BLaER1 treated with 17β-estradiol and CSF1 and Interleukin-3, amounts not matched to agents 10 nM and 100 nM (cell line): ENCODE data around the gene CD9.

Experiments used
- H3K27ac ChIP-seq, 11 experiments: shearing (Covaris generic); formaldehyde crosslinking; 2 replicates each; pipeline ENCODE4 v1.8.1; 2022
- H3K27me3 ChIP-seq, 11 experiments: shearing (Covaris generic); formaldehyde crosslinking; 2 replicates each; pipeline ENCODE4 v1.8.1; 2022
- H3K36me3 ChIP-seq, 11 experiments: shearing (Covaris generic); formaldehyde crosslinking; 2 replicates each; pipeline ENCODE4 v1.8.1; 2022
- H3K4me1 ChIP-seq, 10 experiments: shearing (Covaris generic); formaldehyde crosslinking; 2 replicates each; pipeline ENCODE4 v1.8.1; 2022
- H3K4me2 ChIP-seq, 11 experiments: shearing (Covaris generic); formaldehyde crosslinking; 2 replicates each; pipeline ENCODE4 v1.8.1; 2022
- H3K4me3 ChIP-seq, 10 experiments: shearing (Covaris generic); formaldehyde crosslinking; 2 replicates each; pipeline ENCODE4 v1.8.1; 2022
- H3K9ac ChIP-seq, 11 experiments: shearing (Covaris generic); formaldehyde crosslinking; 2 replicates each; pipeline ENCODE4 v1.8.1; 2022
- H3K9me3 ChIP-seq, 11 experiments: shearing (Covaris generic); formaldehyde crosslinking; replicated peaks in 1 of 11; 2 replicates each; pipeline ENCODE4 v1.8.1; 2022
- H4K20me1 ChIP-seq, 11 experiments: shearing (Covaris generic); formaldehyde crosslinking; 2 replicates each; pipeline ENCODE4 v1.8.1; 2022
- Cebpa-rat ChIP-seq, 11 experiments: shearing (Covaris generic); IDR thresholded peaks; 2 replicates each; pipeline ENCODE4 v1.8.1; 2022

CD9 gene

DNA sequence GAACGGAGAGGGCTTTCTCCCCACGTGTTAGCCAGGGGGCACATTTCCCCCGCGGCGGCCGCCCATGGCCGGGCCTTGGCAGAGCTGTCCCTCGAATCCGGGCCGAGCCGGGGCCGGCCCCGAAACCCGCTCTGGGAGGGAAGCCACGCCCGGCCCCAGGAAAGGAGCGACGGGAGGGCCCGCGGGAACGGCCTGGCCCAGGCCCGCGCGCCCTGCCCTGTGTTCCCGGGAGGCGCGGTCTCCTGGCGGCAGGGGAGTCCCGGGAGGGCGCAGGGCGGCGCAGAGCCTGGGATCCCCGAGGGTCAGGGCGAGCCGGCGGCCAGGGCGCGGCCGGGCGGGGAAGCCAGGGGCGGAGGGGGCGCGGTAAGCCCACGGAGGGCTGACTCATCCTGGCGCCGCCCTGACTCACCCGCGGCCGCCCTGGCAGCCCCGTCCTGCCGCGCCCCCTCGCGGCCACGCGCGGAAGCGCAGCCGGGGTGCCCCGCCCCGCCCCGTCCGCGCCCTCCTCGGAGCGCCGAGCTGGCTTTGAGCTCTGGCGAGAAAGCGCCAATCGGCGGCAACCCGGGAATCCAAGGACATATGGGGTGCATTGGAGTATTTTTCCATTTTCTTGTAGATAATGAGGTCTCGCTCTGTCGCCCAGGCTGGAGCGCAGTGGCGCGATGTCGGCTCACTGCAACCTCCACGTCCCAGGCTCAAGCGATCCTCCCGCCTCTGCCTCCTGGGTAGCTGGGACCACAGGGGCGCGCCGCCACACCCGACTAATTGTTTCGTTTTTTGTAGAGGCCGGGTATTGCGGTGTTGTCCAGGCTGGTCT, 78.4 kb downstream of the CD9 start:
- Histone ChIP-seq H3K9ac (peak overlapping the region; percentile 81 to 92 (median 87)), H3K27ac (peak overlapping the region; percentile 80 to 91 (median 88)), H3K36me3 (no peaks in the 10 kb centered on the region), H3K9me3 (no peaks in the 10 kb centered on the region), H4K20me1 (no peaks in the 10 kb centered on the region), H3K4me2 (peak overlapping the region; percentile 88 to 99 (median 96)), H3K4me3 (peak overlapping the region; percentile 53 to 74 (median 66)), H3K27me3 (no peaks in the 10 kb centered on the region), H3K4me1 (peaks cover 42 to 56% (median 54%) of the 10 kb centered on the region in 10 experiments)
- TF ChIP-seq Cebpa-rat (IDR thresholded peaks at IDR 0.05) = no peak

DNA sequence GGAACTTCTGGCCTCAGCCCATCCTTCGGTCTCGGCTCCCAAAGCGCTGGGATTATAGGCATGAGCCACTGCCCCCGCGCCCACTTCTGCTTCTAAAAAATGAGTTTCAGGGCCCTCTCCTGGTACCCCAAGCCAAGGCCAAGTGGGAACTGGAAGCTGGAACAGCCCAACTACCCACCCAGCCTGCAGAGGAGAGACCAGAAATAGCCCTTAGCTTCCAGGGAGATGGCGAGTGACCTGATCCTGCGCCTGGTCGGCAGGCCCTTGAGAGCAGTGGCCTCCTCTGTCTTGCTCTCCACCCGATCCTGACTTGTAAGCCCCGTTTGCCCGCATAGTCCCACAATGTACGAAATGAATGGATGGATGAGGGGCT, 79.0 kb downstream of the CD9 start:
- Histone ChIP-seq H3K27me3 (no peaks in the 10 kb centered on the region), H3K4me3 (peak overlapping the region in 8 of 10 experiments; percentile 53 to 74 (median 66); a peak in 14 of 20 replicates), H3K9ac (peak overlapping the region in 6 of 11 experiments; percentile 19 to 90 (median 87); a peak in 5 of 22 replicates), H3K4me2 (peak overlapping the region; percentile 88 to 99 (median 96)), H4K20me1 (no peaks in the 10 kb centered on the region), H3K4me1 (peaks cover 36 to 52% (median 49%) of the 10 kb centered on the region in 10 experiments), H3K36me3 (no peaks in the 10 kb centered on the region), H3K9me3 (no peaks in the 10 kb centered on the region), H3K27ac (peak overlapping the region in 2 of 11 experiments; percentile 88 to 90; a peak in 2 of 22 replicates)
- no peak for TF ChIP-seq Cebpa-rat (IDR thresholded peaks at IDR 0.05)

DNA sequence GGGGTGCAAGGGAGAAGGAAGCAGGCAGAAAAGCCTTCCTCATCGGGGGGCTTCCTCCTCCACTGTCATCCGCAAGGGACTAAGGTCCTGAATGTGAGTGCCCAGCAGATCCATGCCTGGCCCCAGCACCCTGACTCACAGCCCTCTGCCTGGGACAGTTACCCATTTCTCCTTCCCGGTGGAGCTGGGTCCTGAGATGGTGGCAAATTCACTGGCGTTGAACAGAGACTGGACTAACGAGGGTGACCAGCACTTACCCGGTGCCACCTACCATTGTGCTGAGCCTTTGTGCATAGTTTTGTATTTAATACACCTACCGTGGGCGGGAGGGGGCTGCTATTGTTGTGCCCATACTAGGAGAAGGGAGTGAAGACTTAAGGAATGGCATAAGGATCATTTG, 79.4 kb downstream of the CD9 start:
- peaks cover 33 to 48% (median 45%) of the 10 kb centered on the region in 10 experiments for H3K4me1 ChIP-seq
- no peaks in the 10 kb centered on the region for H3K9me3 ChIP-seq
- peak overlapping the region; percentile 88 to 99 (median 96) for H3K4me2 ChIP-seq
- no peaks in the 10 kb centered on the region for H3K27me3 ChIP-seq
- no peak for TF ChIP-seq Cebpa-rat (IDR thresholded peaks at IDR 0.05)
- H3K27ac ChIP-seq = no peak overlapping the region
- no peak overlapping the region for H3K4me3 ChIP-seq
- H4K20me1 ChIP-seq = no peaks in the 10 kb centered on the region
- no peaks in the 10 kb centered on the region for H3K36me3 ChIP-seq
- peak overlapping the region in 1 of 11 experiments; percentile 19; a peak in 2 of 22 replicates for H3K9ac ChIP-seq

DNA sequence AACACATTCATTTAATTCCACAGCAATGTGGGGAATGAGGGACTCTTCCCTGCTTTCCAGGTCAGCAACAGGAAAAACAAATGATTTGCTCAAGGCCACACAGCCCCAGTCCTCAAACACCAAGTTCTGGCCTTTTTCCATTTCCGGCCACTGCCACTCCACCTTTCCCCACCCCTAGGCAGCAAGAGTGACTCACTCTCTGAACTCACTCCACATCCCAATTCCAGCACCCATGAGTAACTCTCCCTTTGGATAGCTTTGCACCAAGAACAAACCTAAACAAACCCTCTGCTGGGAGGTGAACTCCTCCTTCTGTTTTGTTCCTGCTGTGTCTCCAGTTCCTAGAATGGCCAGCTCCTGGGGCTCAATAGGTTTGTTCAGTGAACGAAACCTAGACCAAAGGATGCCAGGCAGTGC, 79.9 kb downstream of the CD9 start:
- H3K9ac ChIP-seq = peak overlapping the region in 1 of 11 experiments; percentile 19; a peak in 1 of 22 replicates
- H4K20me1 ChIP-seq = no peaks in the 10 kb centered on the region
- H3K4me2 ChIP-seq = peak overlapping the region; percentile 88 to 99 (median 96)
- no peak overlapping the region; a peak in 1 of 22 replicates for H3K27ac ChIP-seq
- H3K36me3 ChIP-seq = no peaks in the 10 kb centered on the region
- TF ChIP-seq Cebpa-rat (IDR thresholded peaks at IDR 0.05) = no peak
- no peaks in the 10 kb centered on the region for H3K27me3 ChIP-seq
- no peak overlapping the region for H3K4me3 ChIP-seq
- H3K4me1 ChIP-seq = peaks cover 33 to 46% (median 43%) of the 10 kb centered on the region in 10 experiments
- H3K9me3 ChIP-seq = no peaks in the 10 kb centered on the region

DNA sequence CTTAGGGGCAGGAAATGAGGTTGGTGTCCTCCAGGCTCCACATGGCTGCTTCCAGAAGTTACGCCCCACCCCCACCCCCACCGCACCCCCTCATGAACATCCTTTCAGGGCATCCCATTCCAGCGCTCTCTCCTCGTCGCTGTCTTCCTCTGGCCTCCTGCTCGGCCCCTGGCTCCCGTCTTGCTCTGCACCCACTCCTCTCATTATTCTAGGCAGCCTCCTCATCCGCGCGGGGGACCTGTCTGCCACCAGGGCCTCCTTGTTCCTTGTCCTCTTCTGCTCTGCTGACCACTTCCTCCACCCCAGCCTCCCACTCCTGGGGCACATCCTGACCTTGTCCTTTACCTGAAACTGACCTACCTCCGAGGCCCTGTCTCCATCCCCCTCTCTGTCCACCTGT, 80.5 kb downstream of the CD9 start:
- Histone ChIP-seq H4K20me1 (no peaks in the 10 kb centered on the region), H3K9ac (no peak overlapping the region; a peak in 1 of 22 replicates), H3K4me2 (peak overlapping the region; percentile 88 to 99 (median 96)), H3K36me3 (no peaks in the 10 kb centered on the region), H3K27ac (no peak overlapping the region; a peak in 1 of 22 replicates), H3K9me3 (no peaks in the 10 kb centered on the region), H3K4me3 (no peak overlapping the region; a peak in 1 of 20 replicates), H3K27me3 (no peaks in the 10 kb centered on the region), H3K4me1 (peaks cover 33 to 50% (median 43%) of the 10 kb centered on the region in 10 experiments)
- no peak for TF ChIP-seq Cebpa-rat (IDR thresholded peaks at IDR 0.05)

DNA sequence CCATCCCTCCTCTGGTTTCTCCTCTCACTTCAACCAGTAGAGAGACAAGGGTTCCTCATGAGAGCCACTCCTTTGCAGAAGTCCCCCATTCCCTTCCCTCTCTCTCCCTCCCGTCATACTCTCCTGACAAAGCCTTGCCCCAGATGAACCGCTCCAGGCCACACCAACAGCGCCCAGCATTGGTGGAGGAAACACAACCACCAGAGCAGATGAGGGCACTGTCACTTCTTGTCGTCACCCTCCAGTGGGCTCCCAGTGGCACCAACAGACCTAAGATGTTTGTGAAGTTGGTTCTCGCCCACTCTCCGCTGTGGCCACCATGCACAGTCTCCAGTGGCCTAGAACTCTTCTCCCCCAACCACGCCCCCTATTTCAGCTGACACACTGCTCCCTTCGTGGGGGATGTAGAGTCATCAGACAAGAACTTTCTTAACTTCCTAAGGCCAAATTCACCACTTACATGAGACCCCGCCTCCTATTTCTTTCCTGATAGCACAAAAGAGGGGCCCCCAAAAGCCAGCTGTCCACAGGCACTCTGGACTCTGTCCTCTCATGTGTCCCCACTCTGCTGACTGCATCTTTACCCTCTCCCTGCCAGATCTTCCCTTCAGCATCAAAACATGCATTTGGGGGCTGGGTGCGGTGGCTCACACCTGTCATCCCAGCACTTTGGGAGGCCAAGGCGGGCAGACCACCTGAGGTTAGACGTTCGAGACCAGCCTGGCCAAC, 81.0 kb downstream of the CD9 start:
- Histone ChIP-seq H3K9ac (no peak overlapping the region), H3K27ac (no peak overlapping the region; a peak in 1 of 22 replicates), H3K4me3 (no peak overlapping the region; a peak in 1 of 20 replicates), H3K4me1 (peaks cover 33 to 56% (median 45%) of the 10 kb centered on the region in 10 experiments), H3K36me3 (no peaks in the 10 kb centered on the region), H3K9me3 (no peaks in the 10 kb centered on the region), H3K27me3 (no peaks in the 10 kb centered on the region), H3K4me2 (peak overlapping the region; percentile 63 to 99 (median 96)), H4K20me1 (no peaks in the 10 kb centered on the region)
- TF ChIP-seq Cebpa-rat (IDR thresholded peaks at IDR 0.05) = no peak

DNA sequence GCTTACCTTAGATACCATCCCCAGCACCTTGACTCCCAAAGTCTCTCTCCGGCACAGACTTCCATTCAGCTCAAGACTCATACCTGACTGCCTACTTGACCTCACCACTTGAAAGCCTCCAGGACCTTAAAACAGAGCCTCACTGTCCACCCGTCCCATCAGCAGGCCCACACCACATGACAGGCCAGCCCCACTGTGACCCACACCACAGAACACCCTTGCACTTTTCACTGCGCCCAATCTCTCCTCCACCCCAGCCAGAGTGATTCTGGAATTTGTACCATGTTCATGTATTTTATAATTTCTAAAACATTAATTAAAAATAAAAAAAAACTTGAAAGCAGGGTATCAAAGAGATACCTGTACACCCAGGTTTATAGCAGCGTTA, 82.2 kb downstream of the CD9 start:
- Histone ChIP-seq H3K4me3 (no peak overlapping the region), H4K20me1 (no peaks in the 10 kb centered on the region), H3K4me1 (peaks cover 33 to 58% (median 45%) of the 10 kb centered on the region in 10 experiments), H3K27ac (no peak overlapping the region), H3K27me3 (no peaks in the 10 kb centered on the region), H3K9ac (no peak overlapping the region), H3K9me3 (no peaks in the 10 kb centered on the region), H3K4me2 (no peak overlapping the region), H3K36me3 (no peaks in the 10 kb centered on the region)
- TF ChIP-seq Cebpa-rat (IDR thresholded peaks at IDR 0.05) = no peak

DNA sequence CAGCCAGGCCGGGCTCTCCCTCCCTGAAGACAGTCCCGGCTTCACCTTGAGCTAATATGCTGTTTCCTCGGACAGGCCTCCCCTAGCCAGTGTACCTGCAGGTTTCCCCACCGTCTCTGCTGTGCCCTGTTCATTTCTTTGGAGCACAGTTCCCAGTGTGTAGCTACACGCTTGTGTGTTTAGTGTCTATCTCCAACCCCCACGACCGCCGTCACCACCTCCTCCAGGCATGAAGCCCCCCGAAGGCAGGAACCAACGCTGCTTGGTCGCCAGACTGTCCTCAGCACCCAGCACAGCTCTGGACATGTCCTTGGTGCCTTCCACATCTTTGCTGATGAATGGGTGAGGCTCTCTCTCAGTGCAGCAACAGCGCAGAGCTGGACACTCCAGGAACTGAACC, 84.1 kb downstream of the CD9 start:
- peaks cover 21 to 43% (median 32%) of the 10 kb centered on the region in 10 experiments for H3K4me1 ChIP-seq
- H3K27ac ChIP-seq = no peak overlapping the region
- no peaks in the 10 kb centered on the region for H3K9me3 ChIP-seq
- no peak overlapping the region for H3K9ac ChIP-seq
- no peaks in the 10 kb centered on the region for H3K36me3 ChIP-seq
- H3K4me2 ChIP-seq = no peak overlapping the region
- H3K27me3 ChIP-seq = no peaks in the 10 kb centered on the region
- no peak overlapping the region for H3K4me3 ChIP-seq
- H4K20me1 ChIP-seq = no peaks in the 10 kb centered on the region
- no peak for TF ChIP-seq Cebpa-rat (IDR thresholded peaks at IDR 0.05)

DNA sequence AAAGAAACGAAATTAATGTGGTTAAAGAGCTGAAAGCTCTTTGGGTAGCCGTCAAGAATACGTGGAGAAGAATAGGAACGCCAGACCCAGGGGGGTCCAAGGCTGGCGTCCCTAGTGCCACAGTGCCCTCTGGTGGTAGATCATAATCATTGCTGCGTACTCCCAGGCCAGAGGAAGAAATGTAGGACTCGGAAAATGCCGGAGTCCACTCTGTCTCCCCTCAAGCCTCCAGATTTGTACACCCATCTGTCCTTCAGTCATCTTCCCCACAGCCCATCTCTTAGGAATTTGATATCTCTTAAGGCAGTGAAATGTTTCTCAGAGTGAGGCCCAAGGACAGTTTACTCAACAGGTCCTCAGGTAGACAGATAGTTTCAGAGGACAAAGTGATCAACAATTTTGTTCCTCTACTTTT, 84.9 kb downstream of the CD9 start:
- peaks cover 0 to 7% (median 6%) of the 10 kb centered on the region in 11 experiments; a peak in 11 of 22 replicates for H3K9me3 ChIP-seq
- peaks cover 13 to 35% (median 24%) of the 10 kb centered on the region in 10 experiments for H3K4me1 ChIP-seq
- H4K20me1 ChIP-seq = no peaks in the 10 kb centered on the region
- no peak overlapping the region for H3K27ac ChIP-seq
- no peak overlapping the region for H3K4me3 ChIP-seq
- H3K27me3 ChIP-seq = no peaks in the 10 kb centered on the region
- no peak overlapping the region; a peak in 1 of 22 replicates for H3K4me2 ChIP-seq
- no peaks in the 10 kb centered on the region for H3K36me3 ChIP-seq
- TF ChIP-seq Cebpa-rat (IDR thresholded peaks at IDR 0.05) = no peak
- H3K9ac ChIP-seq = no peak overlapping the region
